A673 (cell line): Measurements from ENCODE around the gene SLC5A6.

Source experiments
- EZH2 ChIP-seq: fragments of 200-600 bp; sonication (generic); IDR thresholded peaks from 2 replicates; pipeline ENCODE4 v1.6.1; 2017; ENCODE audit warnings: borderline replicate concordance, low read depth, mild to moderate bottlenecking, mixed read lengths, antibody characterized with exemption, low read length; ENCODE audit not compliant: poor library complexity, severe bottlenecking
- TF ChIP-seq, protein P1 (sequence below): fragments of 300-800, 200-600 bp; sonication (generic); conservative IDR thresholded peaks from 2 replicates; pipeline ENCODE4 v1.5.1; 2017; ENCODE audit warnings: low read depth, mild to moderate bottlenecking, antibody characterized with exemption, low read length, moderate library complexity, mixed read lengths

DNA sequence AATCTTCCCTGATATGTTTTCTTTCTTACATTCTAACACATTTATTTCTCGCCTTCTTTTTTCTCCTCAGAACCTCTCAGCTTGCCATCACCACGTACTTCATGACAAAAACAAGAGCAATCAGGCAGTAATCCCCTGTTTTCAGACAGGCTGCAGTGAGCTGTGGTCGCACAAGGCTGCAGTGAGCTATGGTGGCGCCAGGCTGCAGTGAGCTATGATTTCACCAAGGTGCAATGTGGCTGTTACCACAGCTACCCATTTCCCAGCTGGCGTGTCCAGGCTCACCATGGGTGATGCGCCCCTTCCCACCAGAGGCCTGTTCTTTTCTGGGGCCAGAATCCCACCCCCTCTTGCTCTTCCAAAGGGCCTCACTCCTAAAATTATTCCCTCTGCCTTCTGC, 37.4 kb downstream of the SLC5A6 start:
- TF ChIP-seq, protein P1, sequence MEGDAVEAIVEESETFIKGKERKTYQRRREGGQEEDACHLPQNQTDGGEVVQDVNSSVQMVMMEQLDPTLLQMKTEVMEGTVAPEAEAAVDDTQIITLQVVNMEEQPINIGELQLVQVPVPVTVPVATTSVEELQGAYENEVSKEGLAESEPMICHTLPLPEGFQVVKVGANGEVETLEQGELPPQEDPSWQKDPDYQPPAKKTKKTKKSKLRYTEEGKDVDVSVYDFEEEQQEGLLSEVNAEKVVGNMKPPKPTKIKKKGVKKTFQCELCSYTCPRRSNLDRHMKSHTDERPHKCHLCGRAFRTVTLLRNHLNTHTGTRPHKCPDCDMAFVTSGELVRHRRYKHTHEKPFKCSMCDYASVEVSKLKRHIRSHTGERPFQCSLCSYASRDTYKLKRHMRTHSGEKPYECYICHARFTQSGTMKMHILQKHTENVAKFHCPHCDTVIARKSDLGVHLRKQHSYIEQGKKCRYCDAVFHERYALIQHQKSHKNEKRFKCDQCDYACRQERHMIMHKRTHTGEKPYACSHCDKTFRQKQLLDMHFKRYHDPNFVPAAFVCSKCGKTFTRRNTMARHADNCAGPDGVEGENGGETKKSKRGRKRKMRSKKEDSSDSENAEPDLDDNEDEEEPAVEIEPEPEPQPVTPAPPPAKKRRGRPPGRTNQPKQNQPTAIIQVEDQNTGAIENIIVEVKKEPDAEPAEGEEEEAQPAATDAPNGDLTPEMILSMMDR: no peak
- no peak for TF ChIP-seq EZH2
